Iris pigment epithelial cell (primary cell): Measurements from ENCODE around the gene OPRM1.
A peak's percentile ranks its signal among the peaks of the same experiment; 100 is the strongest.
"Not testable (repeated sequence)": the region's sequence is repeated elsewhere in the genome, so short reads cannot be mapped to it uniquely, and the experiment has no call there.

ENCODE experiments used
- DNase-seq: peaks from one replicate; pipeline ENCODE4 v3.0.0-alpha.2; 2011; ENCODE audit warnings: low read depth

OPRM1 gene

DNA sequence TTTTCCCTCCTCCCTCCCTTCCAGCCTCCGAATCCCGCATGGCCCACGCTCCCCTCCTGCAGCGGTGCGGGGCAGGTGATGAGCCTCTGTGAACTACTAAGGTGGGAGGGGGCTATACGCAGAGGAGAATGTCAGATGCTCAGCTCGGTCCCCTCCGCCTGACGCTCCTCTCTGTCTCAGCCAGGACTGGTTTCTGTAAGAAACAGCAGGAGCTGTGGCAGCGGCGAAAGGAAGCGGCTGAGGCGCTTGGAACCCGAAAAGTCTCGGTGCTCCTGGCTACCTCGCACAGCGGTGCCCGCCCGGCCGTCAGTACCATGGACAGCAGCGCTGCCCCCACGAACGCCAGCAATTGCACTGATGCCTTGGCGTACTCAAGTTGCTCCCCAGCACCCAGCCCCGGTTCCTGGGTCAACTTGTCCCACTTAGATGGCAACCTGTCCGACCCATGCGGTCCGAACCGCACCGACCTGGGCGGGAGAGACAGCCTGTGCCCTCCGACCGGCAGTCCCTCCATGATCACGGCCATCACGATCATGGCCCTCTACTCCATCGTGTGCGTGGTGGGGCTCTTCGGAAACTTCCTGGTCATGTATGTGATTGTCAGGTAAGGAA lies at the start of gene OPRM1:
TSS of gene OPRM1 (plus strand) at position 10 of the 612 bp plus-strand sequence. CDS start at position 315, 305 bp downstream.
- DNase-seq = peak; percentile 9

DNA sequence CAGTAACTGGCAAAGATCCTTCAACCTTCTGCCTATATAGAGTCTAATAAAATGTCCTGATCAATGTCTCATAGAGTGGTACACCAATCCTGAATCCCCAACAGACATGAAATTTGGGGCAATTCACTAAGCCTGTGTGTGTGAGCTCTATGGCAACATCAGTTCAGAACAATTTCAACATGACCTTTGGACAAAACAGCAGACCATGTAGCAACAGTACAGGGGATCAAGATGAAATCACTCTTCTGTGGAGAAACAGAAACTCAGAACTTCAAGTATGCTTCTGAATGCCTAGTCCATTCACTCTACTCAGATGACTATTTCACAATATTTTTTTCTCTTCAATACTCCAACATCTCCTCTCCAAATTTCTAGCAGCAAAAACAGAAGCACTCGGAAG lies 49.1 kb upstream of the OPRM1 start:
- DNase-seq = no peak

DNA sequence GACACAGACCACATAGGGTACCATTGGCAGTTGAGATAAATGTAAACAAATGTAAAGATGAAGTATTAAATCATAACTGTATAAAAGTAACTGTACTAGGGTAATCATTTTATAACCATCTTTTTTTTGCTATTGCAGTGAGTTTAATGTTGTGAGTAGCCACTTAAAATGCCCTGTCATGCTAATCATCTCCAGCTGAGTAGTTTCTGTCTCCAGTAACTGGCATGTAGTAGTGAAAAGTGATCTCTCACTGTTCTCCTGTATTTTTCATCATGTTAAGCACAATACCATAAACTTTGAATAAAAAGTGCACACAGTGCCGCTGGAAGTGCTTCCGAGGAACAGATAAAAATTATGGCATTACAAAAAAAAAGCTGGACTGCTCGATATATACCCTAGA lies 45.0 kb upstream of the OPRM1 start:
- DNase-seq = no peak

DNA sequence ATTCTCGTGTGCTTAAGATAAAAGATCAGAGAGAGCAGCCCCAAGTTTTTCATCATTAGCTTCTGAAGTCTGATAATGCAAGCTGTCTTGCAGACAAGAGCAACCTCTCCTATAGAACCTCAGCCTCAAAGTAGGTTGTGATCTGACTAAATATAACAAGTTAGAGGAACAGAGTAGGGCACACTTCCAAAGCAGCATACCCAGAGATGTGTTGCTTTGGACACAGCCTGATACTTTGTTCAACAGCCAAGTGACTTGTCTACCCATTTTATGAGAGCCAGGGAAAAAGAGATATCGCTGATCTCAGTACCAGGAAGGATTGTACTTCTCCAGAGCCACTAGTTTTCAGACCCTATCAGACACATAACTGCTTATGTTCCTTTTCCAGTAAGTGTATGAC lies 44.2 kb upstream of the OPRM1 start:
- DNase-seq = no peak

DNA sequence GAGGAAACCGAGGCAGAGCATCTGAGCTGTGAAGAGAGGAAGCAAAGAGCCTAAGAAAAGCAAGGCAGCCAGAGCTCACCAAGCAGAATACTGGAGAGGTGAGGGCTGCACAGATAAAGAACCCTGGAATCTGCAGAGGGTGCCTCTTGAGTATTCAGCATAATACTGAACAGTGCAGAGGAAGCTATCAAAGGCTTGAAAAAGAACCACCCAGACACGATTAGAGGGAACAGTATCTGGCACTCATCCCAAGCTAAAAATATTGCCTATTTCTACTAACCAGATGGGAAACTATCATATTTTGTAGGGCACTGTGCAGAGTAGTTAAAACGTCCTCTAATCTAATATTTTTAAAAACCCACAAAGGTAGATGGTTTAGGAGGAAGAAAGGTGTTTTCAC lies 41.8 kb upstream of the OPRM1 start:
- DNase-seq = no peak

DNA sequence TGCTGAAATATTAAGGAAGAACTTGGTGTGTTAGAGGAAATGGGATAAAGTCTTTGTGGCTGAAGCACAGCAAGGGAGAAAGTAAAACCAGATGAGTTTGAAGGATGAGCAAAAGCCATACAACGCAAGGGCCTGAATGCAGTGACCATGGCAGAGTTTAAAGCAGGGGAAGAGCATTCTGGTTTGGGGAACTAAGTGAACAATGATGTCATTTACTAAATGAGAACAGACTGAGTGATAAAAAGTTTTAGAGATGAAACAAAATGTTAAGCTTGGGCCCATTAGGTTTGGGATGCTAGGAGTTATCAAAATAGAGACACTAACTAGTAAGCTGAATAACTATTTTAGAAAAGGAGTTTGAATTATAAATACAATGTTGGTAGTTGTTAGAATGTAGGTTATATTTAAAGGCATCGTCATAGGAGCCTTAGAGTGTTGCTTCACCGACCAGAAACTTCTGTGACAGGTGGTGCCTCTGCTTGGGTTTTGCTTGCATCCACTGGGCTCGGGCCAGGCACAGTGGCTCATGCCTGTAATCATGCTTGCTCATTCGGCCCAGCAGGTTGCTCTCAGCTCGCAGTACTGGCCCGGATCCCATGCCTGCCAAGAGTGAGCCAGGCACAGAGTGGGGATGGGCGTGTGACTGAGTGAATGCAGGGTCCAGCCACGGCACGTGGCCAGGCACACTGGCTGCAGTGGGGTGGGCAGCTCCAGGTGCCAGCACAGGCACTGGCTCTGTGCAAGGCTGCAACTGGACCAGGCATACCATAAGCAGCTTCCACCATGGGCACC lies 37.4 kb upstream of the OPRM1 start:
- DNase-seq = no peak

DNA sequence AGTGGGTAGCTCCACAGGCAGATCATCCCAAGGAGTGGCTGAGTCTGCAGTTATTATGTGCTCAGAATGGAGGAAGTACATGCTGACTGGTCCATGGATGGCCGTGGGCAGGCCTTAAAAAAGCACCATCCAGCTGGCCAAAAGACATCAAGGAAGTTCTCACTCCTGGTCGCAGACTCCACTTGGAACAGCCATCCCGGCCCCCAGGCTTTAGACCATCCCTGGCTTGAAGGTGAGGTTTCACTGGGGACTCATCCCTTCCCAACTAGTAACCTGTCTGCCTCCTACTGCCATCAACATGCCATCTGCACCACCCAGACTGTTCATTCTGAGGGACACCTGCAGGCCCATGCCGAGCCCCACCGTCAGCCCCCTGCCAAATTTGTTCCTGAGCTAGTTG lies 36.1 kb upstream of the OPRM1 start:
- DNase-seq = no peak

DNA sequence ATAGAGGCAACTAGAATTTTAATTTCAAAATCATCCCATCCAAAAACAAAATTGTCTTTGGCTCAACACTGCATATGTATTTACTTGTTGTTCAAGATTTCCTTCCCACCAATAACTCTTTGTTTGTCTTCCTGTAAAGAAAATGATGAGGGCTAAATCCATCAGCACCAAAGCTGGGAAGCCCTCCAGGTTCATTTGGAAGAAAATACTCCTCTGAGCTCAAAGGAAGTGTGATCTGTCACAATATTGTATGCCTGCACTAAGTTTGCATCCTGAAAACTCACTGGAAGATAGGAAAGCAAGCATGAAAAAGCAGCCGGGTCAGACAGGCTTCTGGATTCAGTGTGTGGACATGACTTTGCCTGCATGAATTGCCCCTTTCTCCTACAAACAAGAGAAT lies 28.7 kb upstream of the OPRM1 start:
- DNase-seq = no peak

DNA sequence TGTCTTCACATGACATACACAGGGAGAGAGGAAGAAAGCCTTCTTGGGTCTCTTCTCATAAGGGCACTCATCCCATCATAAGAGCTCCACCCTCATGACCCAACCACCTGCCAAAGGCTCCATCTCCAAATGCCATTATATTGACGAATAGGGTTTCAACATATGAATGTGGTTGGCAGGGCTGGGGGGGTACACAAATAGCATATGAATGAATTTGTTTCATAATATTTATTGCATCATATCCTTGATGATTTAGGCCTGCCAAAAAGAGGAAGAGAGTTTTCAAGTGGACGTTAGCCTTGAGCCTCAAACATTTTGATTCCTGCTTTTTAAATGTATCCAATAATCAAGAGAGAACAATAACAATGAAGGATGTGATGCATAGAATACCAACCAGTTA lies 26.2 kb upstream of the OPRM1 start:
- DNase-seq = no peak

DNA sequence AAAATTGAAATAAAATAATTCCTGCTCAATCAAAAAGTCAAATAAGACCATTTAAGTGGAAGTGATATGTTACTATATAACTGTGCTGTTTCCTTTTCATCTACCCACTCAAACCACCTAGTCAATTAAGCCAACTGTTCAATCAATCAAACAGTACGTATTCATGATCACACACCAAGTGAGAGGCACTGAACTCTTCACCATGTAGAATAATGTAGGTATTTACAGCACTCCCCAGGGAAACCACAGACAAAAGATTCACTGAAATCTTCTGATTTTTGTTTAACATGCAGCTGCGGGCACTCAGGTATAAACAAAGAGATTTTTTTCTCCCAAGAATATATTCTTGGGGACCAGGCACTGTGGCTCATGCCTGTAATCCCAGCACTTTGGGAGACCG lies 21.3 kb upstream of the OPRM1 start:
- DNase-seq = no peak

DNA sequence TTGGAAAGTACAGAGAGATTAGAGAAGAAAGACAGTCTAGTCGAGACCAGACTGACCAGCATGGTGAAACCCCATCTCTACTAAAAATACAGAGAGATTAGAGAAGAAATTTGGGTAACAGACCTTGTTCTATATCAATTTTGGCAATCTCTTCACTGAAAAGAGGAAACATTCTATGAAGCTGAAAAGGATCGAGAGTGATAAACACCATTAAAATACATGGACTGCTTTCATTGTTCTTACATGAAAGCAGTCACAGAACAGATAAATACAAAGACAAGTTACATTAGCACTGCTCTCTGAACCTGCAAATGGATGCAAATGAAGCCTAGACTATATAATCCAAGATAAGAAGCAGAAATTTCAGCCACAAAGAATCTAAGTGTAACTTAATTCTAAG lies 8.4 kb upstream of the OPRM1 start:
- DNase-seq = no peak

DNA sequence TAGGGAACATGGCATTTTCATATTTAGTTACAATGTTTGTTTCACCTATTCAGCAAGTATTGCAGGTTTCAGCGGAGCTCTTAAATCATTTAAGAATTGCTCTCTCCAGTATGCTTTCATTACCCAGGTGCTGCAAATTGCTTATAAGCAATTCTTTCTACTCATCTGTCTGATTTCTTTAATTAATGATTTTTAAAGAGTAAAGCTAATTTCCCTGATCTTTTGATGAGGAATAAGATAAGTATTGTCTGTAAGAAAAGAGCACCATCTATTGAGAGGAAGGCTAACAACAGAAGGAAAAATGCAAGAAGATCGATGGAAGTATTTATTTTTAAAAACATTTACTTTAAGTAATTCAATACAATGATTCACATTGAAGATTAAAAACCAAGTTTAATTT lies 2.0 kb downstream of the OPRM1 start:
- no peak for DNase-seq

DNA sequence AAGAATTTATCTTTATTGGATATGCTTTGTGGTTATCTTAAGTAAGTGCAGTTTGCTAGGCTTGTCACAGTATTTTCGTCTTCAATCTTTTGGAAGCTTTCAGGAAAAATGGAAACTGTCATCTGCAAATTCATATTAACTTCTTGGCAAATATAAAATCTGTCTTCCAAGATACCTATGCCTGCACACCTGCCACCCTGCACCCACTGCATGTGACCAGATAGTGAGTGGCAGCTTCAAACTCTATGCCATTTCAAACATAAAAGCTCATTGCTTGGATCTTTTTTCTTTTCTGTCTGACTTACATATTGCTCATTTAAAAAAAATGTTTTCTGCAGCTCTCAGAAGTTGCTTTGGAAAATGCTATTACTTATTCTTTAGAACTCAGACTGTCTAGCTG lies 14.1 kb downstream of the OPRM1 start:
- DNase-seq = no peak

DNA sequence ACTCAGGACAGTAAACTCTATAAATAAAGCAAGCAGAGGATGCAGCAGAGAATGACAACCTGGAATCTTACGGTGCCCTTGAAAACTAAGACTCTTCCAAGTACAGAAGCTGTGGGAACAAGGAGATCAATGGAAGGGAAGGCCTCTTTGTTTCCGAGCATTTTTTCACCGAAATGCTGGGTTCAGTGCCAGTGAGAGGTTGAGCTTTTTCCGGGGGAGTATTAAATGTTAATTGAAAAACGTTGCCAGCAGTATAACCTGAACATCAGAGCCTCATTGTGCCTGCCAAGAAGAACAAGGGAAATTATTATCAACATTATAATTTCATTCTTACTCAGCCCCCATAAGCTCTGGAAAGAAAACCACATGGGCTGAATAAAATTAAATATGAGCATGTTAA lies 17.5 kb downstream of the OPRM1 start:
- DNase-seq = no peak

DNA sequence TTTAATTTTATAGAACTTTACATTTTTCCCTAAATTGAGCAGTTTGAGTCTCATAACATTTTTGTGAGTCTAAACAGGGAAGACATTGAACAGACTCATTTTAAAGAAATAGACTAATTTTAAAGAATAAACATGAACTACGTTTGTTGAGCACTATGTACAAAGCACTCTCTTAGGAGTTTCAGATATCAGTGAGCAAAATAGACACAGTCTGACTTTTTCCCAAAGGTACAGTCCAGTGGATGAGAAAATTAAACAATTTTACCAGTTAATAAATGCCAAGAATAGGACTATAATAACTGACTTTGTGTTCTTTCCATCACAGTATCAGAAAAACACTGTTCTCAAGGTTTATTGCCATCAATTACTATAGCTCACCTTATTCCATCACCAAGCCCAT lies 18.1 kb downstream of the OPRM1 start:
- no peak for DNase-seq

DNA sequence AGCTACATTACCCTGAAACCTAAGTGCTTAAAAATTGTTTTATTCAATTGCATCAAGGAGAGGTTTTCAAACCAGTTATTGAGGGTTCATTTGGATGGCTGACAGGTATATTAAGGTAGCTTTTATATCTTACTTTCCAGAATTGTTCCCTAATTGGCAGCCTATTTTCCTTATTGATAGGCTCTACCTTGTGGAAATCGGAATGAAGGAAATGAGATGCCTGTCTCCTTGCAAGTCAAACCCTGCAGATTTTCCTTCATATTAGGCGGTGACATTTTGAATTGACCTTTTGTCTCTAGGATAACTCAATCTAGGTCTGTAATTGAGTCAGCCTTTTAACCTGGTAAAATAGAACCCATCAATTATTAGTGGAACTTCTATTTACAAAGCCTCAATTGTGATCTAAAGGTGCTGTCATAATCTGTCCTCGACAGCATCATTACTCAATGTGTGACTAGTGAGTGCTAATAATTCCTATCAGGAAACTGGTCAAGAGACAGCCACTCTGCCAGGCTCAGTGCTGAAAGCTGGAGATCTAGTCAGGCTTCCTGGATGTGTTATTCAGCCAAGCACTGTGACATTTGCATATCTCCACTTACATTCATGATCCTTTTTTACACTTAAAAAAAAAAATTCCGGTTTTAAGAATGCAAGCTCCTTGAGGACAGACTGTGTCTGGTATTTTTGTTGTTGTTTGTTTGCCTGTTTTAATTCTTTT lies 20.1 kb downstream of the OPRM1 start:
- DNase-seq = no peak

DNA sequence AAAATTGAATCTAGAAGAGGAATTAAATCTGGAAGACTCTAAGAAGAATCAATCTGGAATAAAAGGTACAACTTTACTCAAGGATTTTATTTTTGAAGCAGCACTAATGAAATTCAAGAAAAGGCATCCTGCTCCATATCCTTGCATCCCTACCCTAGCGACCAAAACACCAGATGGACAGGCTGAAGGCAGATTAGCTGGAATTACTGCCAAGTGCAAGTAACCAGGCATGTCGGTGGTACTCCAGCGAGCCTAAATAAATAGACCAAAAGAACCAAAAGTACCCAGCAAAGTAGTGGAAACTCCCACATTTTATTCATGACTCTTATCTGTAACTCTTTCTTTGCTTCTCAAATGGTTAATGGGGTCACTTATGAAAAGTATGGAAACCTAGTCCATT lies 21.0 kb downstream of the OPRM1 start:
- no peak for DNase-seq

DNA sequence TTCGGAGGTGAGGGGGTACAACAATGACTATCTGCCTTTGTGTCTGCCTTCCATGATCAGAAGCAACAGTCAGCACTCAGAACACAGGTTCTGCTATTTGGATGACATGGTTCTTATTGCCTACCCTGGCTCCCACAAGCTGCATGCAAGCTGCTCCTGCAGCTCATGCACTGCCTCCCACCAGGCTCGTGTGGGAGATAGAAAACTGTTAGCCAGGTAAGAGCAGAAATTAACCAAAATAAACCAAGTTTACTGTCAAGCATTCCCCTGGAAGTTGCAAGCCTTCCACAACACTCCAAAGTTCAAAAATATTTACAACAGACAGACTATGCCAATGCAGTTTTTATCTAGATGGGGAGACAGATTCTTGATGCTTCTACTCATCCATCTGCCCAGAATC lies 31.0 kb downstream of the OPRM1 start:
- DNase-seq = no peak

DNA sequence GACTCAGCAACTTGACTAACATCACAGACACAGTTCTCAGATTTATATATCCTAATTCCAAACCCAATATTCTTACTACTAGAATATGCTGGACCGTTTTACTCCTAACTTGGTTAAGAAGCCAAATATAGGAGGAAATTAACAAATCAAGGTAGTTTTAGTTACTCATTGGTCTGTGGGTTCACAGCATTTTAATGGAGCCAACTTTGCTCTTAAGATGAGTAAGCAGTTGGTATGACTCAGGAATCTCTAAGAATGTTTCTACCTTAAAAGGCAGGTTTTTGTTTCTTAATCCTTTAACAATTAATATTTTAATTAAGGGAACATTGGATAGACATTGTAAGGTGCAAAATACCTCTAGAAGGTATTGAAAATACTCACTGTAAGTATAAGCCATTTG lies 31.6 kb downstream of the OPRM1 start:
- DNase-seq = peak; percentile 4

DNA sequence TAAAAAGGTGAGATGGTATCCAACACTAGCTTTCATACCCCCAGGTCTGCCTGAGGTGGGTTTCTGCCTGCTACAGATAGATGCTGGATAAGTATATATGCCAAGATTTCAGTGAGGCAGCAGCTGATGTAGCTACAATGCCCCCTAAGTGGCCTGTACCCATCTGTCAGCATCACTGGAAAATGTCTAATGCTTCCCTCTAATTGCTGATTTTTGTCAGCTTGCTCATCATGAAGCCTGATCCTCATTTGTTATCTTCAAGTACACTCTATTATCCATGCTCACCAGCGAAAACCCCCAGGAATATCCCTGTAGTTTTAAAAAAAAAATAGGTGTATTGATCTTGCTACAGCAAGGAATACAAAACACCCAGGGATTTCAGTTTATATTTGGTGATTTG lies 32.2 kb downstream of the OPRM1 start:
- no peak for DNase-seq

DNA sequence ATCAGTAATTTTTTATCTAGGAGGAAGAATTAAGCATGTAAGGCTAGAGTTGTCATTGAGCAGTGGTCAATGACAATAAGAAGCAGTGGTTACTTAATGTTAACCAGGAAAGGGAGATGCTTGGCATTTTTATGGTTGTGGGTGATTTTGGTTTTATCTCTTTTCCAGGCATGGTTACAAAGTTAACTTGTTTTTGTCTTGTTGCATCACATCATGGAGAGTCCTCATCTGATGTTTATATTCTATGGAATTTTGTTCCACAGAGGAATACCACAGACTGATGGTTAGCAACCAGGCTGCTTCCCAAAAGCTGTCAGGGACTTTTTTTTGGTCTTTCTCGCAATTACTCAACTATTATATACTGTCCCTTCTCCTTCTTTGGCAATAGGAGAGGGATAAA lies 32.7 kb downstream of the OPRM1 start:
- DNase-seq = no peak

DNA sequence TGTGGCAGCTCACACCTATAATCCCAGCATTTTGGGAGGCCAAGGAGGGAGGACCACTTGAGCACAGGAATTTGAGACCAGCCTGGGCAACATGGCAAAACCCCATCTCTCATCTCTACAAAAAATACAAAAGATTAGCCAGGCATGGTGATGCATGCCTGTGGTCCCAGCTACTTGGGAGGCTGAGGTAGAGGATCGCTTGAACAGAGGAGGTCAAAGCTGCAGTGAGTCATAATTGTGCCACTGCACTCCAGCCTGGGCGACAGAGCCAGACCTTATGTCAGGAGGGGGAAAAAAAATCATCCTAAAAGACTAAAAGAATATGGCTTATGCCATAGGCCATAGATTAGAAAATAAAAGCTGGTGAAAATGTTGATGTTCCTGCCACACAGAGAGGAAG lies 39.6 kb downstream of the OPRM1 start:
- not testable (repeated sequence) for DNase-seq

DNA sequence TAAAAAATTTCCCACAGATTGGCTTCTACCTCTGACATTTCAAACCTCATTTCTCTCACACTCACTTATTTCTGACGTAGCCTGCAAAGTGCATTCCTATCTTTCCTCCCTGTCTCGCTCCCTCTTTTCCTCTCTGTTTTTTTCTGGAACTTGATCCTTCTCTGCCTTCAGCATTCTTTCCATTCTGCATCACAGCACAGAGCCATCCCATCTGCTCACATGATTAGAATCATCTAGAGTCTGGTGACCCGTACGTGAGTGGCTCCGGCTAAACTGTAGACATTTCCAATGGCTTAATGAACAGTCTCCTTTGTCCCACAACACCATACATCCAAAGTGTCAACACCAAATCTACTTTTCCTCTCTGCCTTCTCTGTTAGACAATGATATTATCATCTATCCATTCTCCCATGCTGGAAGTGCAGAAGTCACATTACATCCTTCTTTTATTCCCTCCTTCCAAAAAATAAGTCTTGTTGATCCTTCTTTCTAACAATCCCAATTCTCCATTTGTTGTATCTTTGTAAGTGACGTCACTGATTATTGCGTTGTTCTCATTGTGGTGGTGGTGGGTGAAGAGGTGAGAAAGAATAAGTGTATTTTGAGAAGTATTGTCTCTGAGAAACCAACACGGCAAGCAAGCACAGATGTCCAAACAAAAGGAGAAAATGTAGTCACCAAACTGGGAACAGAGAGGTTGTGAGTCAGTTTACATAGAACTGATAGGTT lies 41.6 kb downstream of the OPRM1 start:
- DNase-seq = peak; percentile 1
